ENCODE data around the gene FANCE.

DNA sequence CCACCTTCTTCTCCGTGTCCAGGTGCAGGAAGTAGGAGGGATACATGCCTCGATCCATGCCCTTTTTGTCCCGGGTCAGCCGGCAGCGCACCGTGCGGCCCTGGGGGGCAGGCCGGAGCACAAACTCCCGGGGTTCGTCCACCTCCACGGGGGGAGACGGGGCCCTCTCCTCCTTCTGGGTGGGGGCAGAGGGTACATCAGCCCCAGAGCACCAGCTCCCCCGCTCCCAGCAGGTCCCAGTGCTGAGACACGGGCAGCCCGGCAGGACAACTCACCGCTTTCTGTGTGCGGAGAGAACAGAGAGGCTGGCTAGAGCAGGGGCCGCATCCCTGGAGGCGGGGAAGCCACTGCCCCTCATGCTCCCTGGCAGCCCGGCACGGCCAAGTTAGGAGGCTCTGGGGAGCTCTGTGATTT, 53.9 kb downstream of the FANCE start:
- TF ChIP-seq, protein P1, sequence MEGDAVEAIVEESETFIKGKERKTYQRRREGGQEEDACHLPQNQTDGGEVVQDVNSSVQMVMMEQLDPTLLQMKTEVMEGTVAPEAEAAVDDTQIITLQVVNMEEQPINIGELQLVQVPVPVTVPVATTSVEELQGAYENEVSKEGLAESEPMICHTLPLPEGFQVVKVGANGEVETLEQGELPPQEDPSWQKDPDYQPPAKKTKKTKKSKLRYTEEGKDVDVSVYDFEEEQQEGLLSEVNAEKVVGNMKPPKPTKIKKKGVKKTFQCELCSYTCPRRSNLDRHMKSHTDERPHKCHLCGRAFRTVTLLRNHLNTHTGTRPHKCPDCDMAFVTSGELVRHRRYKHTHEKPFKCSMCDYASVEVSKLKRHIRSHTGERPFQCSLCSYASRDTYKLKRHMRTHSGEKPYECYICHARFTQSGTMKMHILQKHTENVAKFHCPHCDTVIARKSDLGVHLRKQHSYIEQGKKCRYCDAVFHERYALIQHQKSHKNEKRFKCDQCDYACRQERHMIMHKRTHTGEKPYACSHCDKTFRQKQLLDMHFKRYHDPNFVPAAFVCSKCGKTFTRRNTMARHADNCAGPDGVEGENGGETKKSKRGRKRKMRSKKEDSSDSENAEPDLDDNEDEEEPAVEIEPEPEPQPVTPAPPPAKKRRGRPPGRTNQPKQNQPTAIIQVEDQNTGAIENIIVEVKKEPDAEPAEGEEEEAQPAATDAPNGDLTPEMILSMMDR (IDR thresholded peaks at IDR 0.05), result no peak
- no peak for TF ChIP-seq POLR2A (IDR thresholded peaks at IDR 0.05)
